HG03060 (cell line): ENCODE measurements around the gene GBP6.
"Not testable (repeated sequence)": the region's sequence is repeated elsewhere in the genome, so short reads cannot be mapped to it uniquely, and the experiment has no call there.

Experiments
- ATAC-seq: cut with Tn5 transposase; IDR thresholded peaks from one replicate; pipeline ENCODE4 v1.9.1; 2021; ENCODE audit warnings: low read depth, moderate number of reproducible peaks; ENCODE audit not compliant: unreplicated experiment

GBP6 gene, protein sequence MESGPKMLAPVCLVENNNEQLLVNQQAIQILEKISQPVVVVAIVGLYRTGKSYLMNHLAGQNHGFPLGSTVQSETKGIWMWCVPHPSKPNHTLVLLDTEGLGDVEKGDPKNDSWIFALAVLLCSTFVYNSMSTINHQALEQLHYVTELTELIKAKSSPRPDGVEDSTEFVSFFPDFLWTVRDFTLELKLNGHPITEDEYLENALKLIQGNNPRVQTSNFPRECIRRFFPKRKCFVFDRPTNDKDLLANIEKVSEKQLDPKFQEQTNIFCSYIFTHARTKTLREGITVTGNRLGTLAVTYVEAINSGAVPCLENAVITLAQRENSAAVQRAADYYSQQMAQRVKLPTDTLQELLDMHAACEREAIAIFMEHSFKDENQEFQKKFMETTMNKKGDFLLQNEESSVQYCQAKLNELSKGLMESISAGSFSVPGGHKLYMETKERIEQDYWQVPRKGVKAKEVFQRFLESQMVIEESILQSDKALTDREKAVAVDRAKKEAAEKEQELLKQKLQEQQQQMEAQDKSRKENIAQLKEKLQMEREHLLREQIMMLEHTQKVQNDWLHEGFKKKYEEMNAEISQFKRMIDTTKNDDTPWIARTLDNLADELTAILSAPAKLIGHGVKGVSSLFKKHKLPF

DNA sequence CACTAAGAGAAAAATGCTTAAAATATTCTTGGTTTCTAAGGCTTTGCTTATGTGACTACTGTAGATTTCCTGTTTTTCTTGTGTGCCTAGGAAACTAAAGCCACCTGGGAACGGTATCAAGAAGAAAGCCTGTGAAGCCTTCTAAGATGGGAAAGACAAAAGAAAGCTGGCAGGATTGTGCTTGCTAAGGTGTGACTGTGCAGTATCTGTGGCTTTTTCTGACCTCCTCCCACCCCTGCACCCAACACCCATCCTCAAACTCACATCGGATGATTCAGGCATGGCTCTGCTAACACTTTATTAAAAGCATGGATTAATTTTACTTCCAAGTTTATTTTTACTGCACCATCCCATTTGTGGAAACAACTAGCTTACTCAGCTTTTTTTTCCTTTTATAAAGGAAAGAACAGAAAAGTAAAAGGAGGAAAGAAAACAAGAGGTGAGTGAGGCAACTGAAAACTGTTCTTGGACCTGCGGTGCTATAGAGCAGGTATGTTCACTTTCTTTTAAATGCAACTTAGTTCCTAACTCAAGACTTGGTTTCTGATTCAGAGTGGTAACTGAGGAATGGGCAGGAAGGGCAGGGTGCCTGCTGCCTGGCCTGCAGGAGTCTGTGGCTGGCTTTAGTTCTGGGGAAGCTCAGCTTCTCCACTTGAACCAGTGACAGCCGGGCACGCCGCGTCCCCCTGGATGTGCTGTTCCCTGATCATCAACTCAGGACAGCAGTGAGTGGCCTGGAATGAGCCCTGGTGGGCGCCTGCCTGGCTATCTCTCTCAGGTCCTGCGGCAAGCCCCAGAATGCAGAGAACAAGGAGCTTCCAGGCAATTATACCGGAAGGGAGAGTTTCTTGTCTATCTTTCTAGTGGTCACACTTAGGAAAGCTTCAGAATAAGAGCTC lies at the start of gene GBP6:
Gene GBP6 (plus strand): TSS at position 422 of the 899 bp plus-strand sequence. CDS start 4,493 bp downstream, outside the sequence.
- ATAC-seq, result no peak

DNA sequence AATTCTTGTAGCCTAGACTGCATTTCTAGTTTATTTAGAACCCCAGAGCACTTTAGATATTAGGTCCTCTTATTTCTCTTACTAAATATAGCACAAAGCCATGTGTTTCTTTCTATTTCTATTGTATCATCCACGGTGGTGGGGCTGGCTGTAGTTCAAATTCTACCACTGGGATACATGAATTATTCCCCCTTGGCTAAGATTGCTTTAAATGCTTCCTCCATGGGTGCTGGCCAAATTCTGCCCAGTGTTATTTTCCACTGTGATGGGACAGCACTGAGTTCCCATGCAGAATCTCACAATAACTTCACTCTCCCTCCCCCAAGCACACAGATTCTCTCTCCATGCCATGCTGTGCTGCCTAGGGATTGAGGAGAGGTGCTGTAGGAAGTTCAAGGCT lies 41.5 kb upstream of the GBP6 start:
- no peak for ATAC-seq

DNA sequence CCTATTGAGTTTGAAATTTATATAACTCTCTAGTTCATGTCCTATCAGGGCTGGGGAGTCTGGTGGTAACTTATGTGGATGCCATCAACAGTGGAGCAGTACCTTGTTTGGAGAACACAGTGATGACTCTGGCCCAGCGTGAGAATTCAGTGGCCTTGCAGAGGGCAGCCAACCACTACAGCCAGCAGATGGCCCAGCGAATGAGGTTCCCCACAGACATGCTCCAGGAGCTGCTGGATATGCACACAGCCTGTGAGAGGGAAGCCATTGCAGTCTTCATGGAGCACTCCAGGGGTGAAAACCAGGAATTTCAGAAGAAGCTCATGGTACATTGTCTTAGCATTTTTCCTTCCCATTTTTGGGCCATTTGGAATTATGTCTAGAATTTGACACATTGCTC lies 32.0 kb upstream of the GBP6 start:
- ATAC-seq, result no peak

DNA sequence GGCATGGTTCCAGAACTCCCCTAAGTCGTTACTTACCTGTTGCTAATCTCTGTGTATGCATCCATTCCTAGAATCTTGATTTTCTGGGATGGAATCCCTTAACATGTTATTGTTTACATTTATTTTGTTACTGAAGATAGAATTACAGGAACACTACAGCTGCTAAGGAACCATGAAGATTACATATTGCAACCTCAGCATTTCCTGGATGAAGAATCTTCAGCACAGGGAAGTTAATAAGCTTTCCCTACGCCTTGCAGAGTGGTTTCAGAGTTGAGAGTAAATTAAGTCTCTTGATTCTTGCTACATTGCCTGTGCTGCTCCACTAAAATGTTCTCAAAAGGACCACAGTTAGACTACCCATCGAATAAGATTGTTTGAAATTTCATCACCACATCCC lies 31.4 kb upstream of the GBP6 start:
- no peak for ATAC-seq

DNA sequence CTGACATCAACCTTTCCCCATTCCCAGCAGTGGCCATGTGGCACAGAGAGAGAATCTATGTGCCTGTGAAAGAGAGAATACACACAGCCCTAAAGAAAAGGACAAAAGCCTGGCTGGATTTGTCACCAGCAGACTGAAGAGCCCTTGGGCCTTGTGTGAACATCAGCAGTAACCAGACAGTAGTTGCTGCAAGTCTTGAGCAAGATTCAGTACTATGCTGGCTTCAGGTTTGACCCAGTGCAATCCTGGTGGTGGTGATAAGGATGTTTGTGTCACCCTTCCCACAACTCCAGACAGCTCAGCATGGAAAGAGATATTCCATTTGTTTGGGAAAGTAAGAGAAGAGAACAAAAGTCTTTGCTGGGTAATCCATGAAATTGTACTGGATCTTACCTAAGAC lies 28.4 kb upstream of the GBP6 start:
- ATAC-seq, result no peak

DNA sequence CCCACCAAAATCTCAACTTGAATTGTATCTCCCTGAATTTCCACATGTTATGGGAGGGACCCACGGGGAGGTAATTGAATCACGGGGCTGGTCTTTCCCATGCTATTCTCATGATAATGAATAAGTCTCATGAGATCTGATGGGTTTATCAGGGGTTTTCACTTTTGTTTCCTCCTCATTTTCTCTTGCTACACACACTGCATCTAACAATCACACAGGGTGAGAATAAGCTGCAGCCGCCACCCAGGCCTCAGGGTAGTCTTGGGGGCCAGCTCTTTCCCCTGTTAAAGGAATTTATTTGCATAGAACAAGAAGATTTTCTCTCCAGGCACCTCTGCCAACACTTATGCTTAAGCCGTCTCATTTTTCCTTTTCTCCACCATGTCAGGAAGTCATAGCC lies 26.0 kb upstream of the GBP6 start:
- no peak for ATAC-seq

DNA sequence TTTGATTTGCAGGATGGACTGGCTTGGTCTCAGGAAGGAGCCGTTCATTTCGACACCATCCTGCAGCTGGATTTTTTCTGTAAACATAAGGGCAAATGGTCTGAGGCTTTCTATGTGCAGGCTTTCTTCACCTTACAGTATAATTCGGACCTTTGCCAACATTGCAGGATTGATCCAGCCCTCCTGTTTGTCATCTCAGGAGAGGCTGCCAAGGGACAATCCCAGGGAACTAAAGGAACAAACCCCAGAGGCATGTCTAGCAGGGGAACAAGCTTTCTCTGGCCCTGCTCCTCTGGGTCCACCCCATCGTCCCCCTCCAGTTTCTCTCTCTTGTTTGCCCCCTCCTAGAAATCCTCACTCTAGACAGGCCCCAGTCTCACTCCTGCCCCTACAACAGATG lies 24.8 kb upstream of the GBP6 start:
- ATAC-seq, result no peak

DNA sequence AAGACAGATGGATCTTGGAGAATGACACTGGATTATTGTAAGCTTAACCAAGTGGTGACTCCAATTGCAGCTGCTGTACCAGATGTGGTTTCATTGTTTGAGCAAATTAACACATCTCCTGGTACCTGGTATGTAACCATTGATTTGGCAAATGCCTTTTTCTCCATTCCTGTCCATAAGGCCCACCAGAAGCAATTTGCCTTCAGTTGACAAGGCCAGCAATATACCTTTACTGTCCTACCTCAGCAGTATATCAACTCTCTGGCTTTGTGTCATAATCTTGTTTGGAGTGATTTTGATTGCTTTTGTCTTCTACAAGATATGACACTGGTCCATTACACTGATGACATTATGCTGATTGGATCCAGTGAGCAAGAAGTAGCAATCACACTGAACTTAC lies 18.4 kb upstream of the GBP6 start:
- ATAC-seq, result not testable (repeated sequence)

DNA sequence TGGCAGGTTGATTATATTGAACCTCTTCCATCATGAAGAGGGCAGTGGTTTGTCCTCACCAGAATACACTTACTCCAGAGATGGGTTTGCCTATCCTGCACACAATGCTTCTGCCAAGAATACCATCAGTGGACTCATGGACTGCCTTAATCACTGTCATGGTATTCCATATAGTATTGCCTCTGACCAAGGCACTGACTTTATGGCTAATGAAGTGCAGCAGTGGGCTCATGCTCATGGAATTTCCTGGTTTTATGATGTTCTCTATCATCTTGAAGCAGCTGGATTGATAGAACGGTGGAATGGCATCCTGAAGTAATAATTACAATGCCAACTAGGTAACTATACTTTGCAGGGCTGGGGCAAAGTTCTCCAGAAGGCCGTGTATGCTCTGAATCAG lies 16.6 kb upstream of the GBP6 start:
- ATAC-seq, result no peak

DNA sequence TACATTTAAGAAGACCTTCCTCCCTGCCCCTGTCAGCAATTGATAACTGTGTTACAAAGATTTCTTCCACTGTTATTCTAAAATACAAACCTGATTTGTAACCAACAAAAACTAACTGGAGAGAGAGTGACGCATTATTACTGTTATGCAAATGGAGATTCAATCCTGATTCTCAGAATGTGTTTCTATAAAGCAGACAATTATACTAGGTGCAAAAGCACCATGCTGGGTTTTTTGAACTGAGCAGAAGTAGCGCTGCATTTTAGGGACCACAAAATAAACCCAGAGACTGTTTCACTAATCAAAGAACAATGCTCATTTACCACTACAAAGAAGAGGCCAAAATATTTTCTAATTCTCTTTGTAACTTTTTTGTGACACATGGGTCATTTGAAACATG lies 13.6 kb upstream of the GBP6 start:
- ATAC-seq, result no peak

DNA sequence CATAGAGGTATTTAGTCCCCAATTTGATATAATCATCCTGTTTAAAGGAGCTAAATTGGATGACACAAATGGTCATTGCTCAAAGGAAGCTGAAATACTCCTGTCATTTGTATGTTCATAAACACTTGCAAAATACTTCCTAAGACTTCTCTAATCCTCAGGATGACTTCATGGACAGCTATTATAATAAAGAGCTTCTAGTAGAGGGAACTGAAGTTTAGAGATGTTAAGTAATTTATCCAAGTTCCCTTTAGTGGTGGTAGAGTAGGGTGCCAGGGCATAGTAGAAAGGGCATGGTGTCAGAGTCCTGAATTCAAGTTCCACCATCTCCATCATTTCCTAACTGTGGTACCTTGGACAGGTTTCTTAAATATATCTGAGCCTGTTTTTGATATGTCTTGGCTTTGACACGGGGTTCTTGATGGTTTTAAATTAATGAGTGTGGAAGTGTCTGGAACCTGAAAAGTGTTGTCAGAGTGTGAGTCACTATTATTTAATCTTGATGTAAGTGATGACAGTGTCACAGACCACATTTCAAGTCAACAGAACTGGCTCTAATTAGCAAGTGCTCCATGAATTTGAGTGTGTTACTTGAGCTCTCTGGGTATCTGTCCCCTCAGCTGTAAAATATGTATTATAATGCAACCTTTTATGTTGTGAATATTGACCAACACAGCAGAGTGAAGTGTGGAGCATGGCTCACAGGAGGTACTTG lies 12.1 kb upstream of the GBP6 start:
- no peak for ATAC-seq

DNA sequence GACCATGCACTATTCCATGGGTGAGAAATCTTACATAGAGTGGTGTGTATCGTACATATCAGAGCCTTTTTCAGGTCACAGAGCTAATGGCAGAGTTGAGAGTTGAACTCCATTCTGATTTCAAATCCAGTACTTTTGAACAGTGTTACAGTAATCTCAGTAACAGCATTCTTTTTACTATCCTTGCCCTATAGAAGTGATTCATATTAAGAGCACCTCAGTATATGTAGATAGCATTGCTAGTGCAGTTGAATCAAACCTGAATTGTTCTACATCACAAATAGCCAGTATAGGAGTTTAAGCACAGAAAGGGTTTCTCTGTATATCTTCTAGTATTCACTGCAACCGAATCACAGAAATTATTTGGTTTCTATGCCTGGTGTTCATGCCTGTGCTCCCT lies 11.4 kb upstream of the GBP6 start:
- no peak for ATAC-seq

DNA sequence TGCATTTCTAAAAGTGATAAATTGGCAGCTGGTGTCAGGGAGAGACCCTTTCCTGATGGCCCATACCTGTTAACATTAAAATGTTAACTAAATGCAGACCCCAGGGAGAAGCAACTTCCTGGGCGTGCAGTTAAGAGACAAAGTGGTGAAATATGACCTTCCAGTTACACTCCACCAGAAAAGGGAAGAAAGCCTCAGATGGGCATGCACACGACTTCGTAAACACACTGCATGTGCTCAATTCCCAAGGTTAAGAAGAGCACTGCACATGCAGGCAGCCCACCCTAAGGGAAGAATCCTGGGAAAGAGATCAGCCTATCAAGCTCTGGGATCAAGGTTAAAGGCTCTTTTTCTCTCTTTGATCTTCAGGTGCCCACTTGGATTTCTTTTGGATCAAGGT lies 9.7 kb upstream of the GBP6 start:
- ATAC-seq, result no peak

DNA sequence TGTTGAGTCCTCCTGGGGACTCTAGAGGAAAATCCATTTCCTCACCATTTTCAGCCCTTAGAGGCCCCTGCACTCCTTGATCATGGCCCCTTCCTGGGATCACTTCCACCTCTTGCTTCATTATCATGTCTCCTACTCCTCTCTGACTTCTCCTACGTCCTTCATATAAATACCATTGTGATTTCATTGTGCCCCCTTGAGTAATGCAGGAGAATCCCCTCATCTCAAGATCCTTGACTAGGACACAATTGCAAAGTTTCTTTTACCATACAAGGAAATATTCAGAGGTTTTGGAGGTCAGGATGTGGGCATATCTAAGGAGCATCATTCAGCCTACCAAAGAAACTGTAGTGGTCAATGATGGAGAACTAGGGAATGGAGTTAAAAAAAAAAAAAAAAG lies 8.8 kb upstream of the GBP6 start:
- ATAC-seq, result no peak

DNA sequence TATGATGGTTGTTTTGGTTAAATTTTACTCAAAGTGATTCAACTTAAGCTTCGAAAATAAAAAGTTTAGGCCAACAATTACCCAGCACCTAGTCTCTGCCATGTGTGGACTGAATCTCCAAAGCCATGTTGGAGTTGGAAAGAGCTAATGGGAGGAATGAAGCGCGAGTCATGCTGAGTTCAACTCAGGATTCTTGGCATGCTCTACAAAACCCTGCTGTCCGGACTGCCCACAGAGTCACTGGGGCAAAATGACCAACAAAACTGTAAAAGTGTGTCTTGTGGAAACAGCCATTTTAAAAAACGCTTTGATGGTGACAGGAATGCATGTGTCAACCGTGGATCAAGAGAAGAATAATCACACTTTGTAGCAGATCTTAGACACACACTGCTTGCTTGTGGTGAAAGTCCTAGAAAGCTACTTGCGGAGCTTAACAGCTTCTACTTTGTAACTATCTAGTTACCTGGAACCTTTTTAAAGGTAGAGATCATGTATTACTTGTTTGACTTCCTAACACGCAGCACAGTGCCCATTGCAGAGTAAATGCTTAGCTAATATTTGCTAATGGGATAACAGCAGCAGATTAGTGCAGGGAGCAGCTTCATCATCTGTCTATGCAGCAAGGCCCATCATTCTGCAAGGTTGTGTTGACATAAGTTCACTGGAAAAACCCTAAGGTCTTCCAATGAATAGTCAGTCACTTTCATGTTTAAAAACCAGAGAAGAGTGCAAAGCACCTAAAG lies 7.0 kb upstream of the GBP6 start:
- no peak for ATAC-seq

DNA sequence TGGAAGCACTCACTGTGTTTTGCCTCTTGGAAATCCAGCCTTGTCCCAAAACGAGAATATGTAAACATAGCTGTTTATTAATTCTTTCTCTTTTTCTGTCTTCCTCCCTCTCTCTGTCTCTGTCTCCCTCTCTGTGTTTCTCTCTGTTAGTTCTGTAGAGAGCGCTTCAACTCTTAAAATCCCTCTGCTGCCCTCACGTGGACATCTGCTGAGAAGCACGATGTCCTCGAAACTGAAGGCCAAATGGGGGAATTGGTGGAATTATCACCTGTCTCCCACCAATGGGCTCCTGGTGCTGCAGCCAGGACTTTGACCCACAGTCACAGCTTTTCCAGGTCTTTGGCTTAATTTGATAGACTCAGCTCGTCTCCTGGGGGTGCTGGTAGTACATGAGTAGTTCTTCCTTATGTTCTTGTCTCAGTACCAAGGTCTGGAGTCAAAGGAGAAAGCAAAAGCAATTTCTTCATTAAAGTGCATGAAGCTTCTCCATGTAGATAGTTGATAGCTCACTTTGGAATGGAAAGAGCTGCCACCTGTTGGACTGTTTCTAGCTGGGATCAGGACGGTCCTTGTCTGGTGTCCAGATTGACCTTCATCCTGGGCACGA lies 5.5 kb upstream of the GBP6 start:
- ATAC-seq, result no peak

DNA sequence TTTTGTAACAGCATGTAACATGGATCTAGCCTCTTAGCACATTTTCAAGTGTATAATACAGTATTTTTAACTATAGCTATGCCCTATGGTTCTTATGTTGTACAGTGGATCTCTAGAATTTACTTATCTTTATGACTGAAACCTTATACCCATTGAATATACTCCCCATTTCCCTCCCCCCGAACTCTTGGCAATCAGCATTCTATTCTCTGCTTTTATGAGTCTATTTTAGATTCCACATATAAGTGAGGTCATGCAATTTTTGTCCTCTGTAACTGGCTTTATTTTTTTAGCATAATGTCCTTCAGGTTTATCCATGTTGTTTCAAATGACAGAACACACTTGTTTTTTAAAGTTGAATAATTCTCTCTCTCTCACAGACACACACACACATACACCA lies 3.1 kb upstream of the GBP6 start:
- ATAC-seq, result no peak

DNA sequence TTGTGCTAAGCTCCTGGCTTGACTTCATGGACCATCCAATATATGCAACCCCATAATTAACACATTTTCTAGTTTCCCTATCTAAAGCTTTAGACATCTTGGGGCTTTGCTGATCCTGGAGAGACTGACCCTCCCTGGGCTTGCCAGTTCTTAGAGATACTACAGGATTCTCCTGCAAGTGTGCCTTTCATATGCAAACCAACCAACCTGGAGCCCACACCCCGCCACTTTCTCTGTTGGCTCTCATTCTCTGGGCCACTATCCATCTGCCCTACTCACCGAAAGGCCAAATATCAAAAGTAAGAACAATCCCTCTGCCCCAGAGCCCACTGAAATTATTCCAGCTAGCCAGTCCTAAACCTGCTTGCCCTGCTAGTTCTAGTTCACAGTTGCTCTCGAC lies 2.2 kb upstream of the GBP6 start:
- no peak for ATAC-seq

DNA sequence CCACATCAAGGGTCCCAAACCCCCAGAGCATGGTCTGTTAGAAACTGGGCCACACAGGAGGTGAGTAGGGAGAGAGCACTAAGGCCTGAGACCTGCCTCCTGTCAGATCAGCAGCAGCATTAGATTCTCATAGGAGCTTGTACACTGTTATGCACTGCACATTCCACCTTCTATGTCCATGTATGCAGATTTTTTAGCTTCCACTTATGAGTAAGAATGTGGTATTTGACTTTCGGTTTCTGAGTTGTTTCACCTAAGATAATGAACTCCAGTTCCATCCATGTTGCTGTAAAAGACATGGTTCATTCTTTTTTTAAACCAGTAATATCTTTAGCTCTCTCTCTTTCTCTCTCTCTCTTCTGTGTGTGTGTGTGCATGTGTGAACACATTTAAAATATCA lies 663 bp upstream of the GBP6 start:
- ATAC-seq, result peak; percentile 94
